H9 (cell line): Measurements from ENCODE around the gene RNF41. TPM values are rescaled to one million over a fixed set of nuclear protein-coding genes. Genes with fewer than 3 reads are reported as not detected.
A peak's percentile ranks its signal among the peaks of the same experiment; 100 is the strongest.

Experiments
- DNase-seq: peaks from one replicate; pipeline ENCODE4 v3.0.0-alpha.2; 2017
- H2AFZ ChIP-seq: one replicate; pipeline ENCODE4 v1.6.1; 2013; ENCODE audit warnings: mild to moderate bottlenecking, low read length, control low read depth, moderate library complexity
- H2AK5ac ChIP-seq: 2 replicates; pipeline ENCODE4 v1.6.1; 2013; ENCODE audit warnings: low read length, control low read depth, mixed read lengths; ENCODE audit not compliant: insufficient read length
- H2BK120ac ChIP-seq: one replicate; pipeline ENCODE4 v1.6.1; 2013; ENCODE audit warnings: low read depth, mild to moderate bottlenecking, low read length, control low read depth, inconsistent platforms; ENCODE audit not compliant: poor library complexity, severe bottlenecking
- H2BK12ac ChIP-seq: 2 replicates; pipeline ENCODE4 v1.6.1; 2013; ENCODE audit warnings: low read length, control low read depth, mixed read lengths, low read depth; ENCODE audit not compliant: insufficient read length
- H2BK15ac ChIP-seq: 2 replicates; pipeline ENCODE4 v1.6.1; 2013; ENCODE audit warnings: low read depth, low read length, control low read depth
- H2BK20ac ChIP-seq: one replicate; pipeline ENCODE4 v1.6.1; 2013; ENCODE audit warnings: low read depth, mild to moderate bottlenecking, low read length, control low read depth, inconsistent platforms; ENCODE audit not compliant: poor library complexity, severe bottlenecking
- H2BK5ac ChIP-seq: 2 replicates; pipeline ENCODE4 v1.6.1; 2013; ENCODE audit warnings: low read length, control low read depth, mixed read lengths; ENCODE audit not compliant: insufficient read length
- H3K14ac ChIP-seq: 2 replicates; pipeline ENCODE4 v1.6.1; 2013; ENCODE audit warnings: low read length, control low read depth; ENCODE audit not compliant: insufficient read depth
- H3K18ac ChIP-seq: 2 replicates; pipeline ENCODE4 v1.6.1; 2013; ENCODE audit warnings: low read depth, mild to moderate bottlenecking, mixed read lengths, low read length, control low read depth; ENCODE audit not compliant: insufficient read length
- H3K23ac ChIP-seq: 2 replicates; pipeline ENCODE4 v1.6.1; 2013; ENCODE audit warnings: low read length, control low read depth, mixed read lengths, low read depth; ENCODE audit not compliant: insufficient read length
- H3K23me2 ChIP-seq: 2 replicates; pipeline ENCODE4 v1.6.1; 2013; ENCODE audit warnings: low read depth, mild to moderate bottlenecking, mixed read lengths, low read length, control low read depth; ENCODE audit not compliant: insufficient read length, poor library complexity, severe bottlenecking
- H3K27ac ChIP-seq: 2 replicates; pipeline ENCODE4 v1.5.1; 2013; ENCODE audit warnings: low read length, control low read depth, mixed read lengths, low read depth; ENCODE audit not compliant: insufficient read length
- H3K27me3 ChIP-seq: 2 replicates; pipeline ENCODE4 v1.6.1; 2013; ENCODE audit warnings: low read length, control low read depth, inconsistent platforms; ENCODE audit not compliant: insufficient read depth
- H3K4ac ChIP-seq: 2 replicates; pipeline ENCODE4 v1.6.1; 2013; ENCODE audit warnings: low read depth, mild to moderate bottlenecking, control low read depth, inconsistent platforms, low read length, moderate library complexity
- H3K4me1 ChIP-seq: 2 replicates; pipeline ENCODE4 v1.6.1; 2013; ENCODE audit warnings: low read length, control low read depth, inconsistent platforms; ENCODE audit not compliant: insufficient read depth
- H3K4me2 ChIP-seq: 2 replicates; pipeline ENCODE4 v1.6.1; 2013; ENCODE audit warnings: low read length, control low read depth, mixed read lengths; ENCODE audit not compliant: insufficient read length, insufficient read depth
- H3K56ac ChIP-seq: 2 replicates; pipeline ENCODE4 v1.6.1; 2013; ENCODE audit warnings: low read depth, mild to moderate bottlenecking, mixed read lengths, low read length, control low read depth; ENCODE audit not compliant: insufficient read length
- H3K79me1 ChIP-seq: 2 replicates; pipeline ENCODE4 v1.6.1; 2013; ENCODE audit warnings: low read depth, mild to moderate bottlenecking, moderate library complexity, low read length, control low read depth, inconsistent platforms; ENCODE audit not compliant: insufficient read depth, poor library complexity, severe bottlenecking
- H3K79me2 ChIP-seq: 2 replicates; pipeline ENCODE4 v1.6.1; 2013; ENCODE audit warnings: low read length, control low read depth, inconsistent platforms; ENCODE audit not compliant: insufficient read depth
- H3K9ac ChIP-seq: 2 replicates; pipeline ENCODE4 v1.6.1; 2013; ENCODE audit warnings: low read length, control low read depth, mixed read lengths; ENCODE audit not compliant: insufficient read length; ENCODE audit errors: extremely low read depth
- H3K9me3 ChIP-seq: one replicate; pipeline ENCODE4 v1.6.1; 2013; ENCODE audit warnings: low read depth, low read length, inconsistent platforms; ENCODE audit not compliant: control insufficient read depth
- H3T11ph ChIP-seq: one replicate; pipeline ENCODE4 v1.6.1; 2013; ENCODE audit warnings: mild to moderate bottlenecking, low read length, control low read depth, inconsistent platforms
- H4K20me1 ChIP-seq: one replicate; pipeline ENCODE4 v1.6.1; 2013; ENCODE audit not compliant: control insufficient read depth, insufficient read length, insufficient read depth
- H4K5ac ChIP-seq: 2 replicates; pipeline ENCODE4 v1.6.1; 2013; ENCODE audit warnings: low read depth, mild to moderate bottlenecking, mixed read lengths, low read length, control low read depth; ENCODE audit not compliant: insufficient read length
- H4K8ac ChIP-seq: replicated peaks from 2 replicates; pipeline ENCODE4 v1.6.1; 2013; ENCODE audit warnings: low read length, control low read depth, mixed read lengths, low read depth; ENCODE audit not compliant: insufficient read length
- H4K91ac ChIP-seq: 2 replicates; pipeline ENCODE4 v1.6.1; 2013; ENCODE audit warnings: low read depth, mild to moderate bottlenecking, moderate library complexity, mixed read lengths, low read length, control low read depth; ENCODE audit not compliant: insufficient read length
- H3K27ac Mint-ChIP-seq, 3 experiments: 2 replicates in 2 of 3; 3 replicates in 1 of 3; pipeline ENCODE4 v1.8.0; 2020 to 2021; ENCODE audit warnings: mixed read lengths in 3 of 3, mild to moderate bottlenecking in 1 of 3, moderate library complexity in 1 of 3
- H3K27me3 Mint-ChIP-seq: 2 replicates; pipeline ENCODE4 v1.8.0; 2021; ENCODE audit warnings: low read depth, mild to moderate bottlenecking, moderate library complexity, mixed read lengths
- H3K36me3 Mint-ChIP-seq, 3 experiments: 2 replicates in 2 of 3; 3 replicates in 1 of 3; pipeline ENCODE4 v1.8.0; 2020 to 2021; ENCODE audit warnings: low read depth in 3 of 3, mixed read lengths in 3 of 3; ENCODE audit not compliant: insufficient read depth in 1 of 3
- H3K4me1 Mint-ChIP-seq, 2 experiments: 2 replicates each; pipeline ENCODE4 v1.8.0; 2020; ENCODE audit warnings: mixed read lengths in 2 of 2
- H3K4me3 Mint-ChIP-seq, 2 experiments: 2 replicates in 1 of 2; 3 replicates in 1 of 2; pipeline ENCODE4 v1.8.0; 2020 to 2021; ENCODE audit warnings: mild to moderate bottlenecking in 2 of 2, mixed read lengths in 2 of 2, moderate library complexity in 1 of 2
- H3K9me3 Mint-ChIP-seq, 2 experiments: 2 replicates in 1 of 2; 3 replicates in 1 of 2; pipeline ENCODE4 v1.8.0; 2020; ENCODE audit warnings: mild to moderate bottlenecking in 2 of 2, mixed read lengths in 2 of 2, moderate library complexity in 1 of 2
- WGBS: extraction: QIAGEN DNeasy Blood & Tissue Kit; methylation state at CpG from one replicate; pipeline ENCODE4 v1.1.7; 2013; ENCODE audit warnings: missing lambda C conversion rate, low lambda C conversion rate, mixed read lengths; ENCODE audit not compliant: insufficient read length; ENCODE audit errors: extremely low coverage; 5-methylcytosine and 5-hydroxymethylcytosine counted together
- total RNA-seq: library from RNA; stranded (reverse); gene quantifications from 2 replicates; pipeline ENCODE4 v1.2.1, GENCODE V29; 2021
- TF ChIP-seq, protein P1 (sequence below): fragments of 200-600 bp; sonication (generic); conservative IDR thresholded peaks from 3 replicates; pipeline ENCODE4 v1.8.0; 2021; ENCODE audit warnings: antibody characterized with exemption, mild to moderate bottlenecking

Gene RNF41
- total RNA-seq, 1 experiment from 2014 or later, result 60.8 TPM

DNA sequence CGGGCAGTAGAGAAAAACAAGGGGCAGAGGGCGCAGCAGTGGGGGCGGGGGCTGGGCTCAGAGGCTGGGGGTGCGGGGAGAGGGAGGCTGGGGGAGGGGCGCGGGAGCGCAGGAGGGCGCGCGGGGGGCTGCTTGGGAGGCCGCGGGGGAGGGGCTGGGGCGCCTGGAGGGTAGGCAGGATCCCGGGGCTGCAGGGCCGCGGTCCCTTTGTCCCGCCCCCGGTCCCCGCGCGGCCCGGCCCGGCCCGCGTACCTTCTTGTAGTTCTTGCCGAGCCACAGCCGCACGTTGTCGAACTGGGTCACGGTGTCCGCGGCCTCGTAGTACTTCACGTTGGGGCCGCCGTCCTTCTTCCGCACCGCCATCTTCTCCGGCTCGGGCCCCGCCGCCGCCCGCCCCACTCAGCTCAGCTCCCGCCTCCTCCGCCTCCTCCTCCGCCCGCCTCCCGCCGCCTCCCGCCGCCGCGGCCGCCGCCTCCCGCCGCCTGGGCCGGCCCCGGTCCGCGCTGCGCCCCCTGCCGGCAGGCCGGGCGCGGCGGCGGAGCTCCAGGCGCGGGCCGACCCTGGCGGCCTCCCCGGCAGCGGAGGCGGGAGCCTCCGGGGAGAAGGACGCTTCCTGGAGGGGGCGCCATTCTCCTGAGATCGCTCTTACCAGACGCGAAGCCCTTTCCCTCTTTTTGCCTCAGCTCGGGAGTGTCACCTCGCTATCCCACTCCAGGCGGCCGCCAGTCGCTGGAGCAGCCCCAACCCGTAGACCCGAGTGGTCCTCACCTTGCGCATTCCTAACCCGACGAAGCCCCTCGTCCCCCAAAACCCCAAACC, 32.4 kb downstream of the RNF41 start, which contains the start of gene SMARCC2:
Gene SMARCC2, minus strand, starts transcription at position 385 of the 819 bp plus-strand sequence. Its CDS starts 22 bp downstream, at position 363.
- H3K4ac ChIP-seq, result no peak within 1 kb of the TSS
- peaks cover 6% of the 10 kb centered on the region for H3K79me1 ChIP-seq
- peaks cover 3% of the 10 kb centered on the region; the same call in 1 of the 2 replicates for H3K27me3 Mint-ChIP-seq
- peaks cover 8% of the 10 kb centered on the region; the same call in 1 of the 2 replicates for H3K79me2 ChIP-seq
- no peak within 1 kb of the TSS for H4K8ac ChIP-seq
- TF ChIP-seq, protein P1, sequence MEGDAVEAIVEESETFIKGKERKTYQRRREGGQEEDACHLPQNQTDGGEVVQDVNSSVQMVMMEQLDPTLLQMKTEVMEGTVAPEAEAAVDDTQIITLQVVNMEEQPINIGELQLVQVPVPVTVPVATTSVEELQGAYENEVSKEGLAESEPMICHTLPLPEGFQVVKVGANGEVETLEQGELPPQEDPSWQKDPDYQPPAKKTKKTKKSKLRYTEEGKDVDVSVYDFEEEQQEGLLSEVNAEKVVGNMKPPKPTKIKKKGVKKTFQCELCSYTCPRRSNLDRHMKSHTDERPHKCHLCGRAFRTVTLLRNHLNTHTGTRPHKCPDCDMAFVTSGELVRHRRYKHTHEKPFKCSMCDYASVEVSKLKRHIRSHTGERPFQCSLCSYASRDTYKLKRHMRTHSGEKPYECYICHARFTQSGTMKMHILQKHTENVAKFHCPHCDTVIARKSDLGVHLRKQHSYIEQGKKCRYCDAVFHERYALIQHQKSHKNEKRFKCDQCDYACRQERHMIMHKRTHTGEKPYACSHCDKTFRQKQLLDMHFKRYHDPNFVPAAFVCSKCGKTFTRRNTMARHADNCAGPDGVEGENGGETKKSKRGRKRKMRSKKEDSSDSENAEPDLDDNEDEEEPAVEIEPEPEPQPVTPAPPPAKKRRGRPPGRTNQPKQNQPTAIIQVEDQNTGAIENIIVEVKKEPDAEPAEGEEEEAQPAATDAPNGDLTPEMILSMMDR, result peak; percentile 81
- H2BK120ac ChIP-seq, result peak within 1 kb of the TSS; percentile 74
- H3K18ac ChIP-seq, result peak within 1 kb of the TSS; percentile 93
- no peaks in the 10 kb centered on the region for H3K27me3 ChIP-seq
- no peak within 1 kb of the TSS for H3K23ac ChIP-seq
- H3T11ph ChIP-seq, result no peak within 1 kb of the TSS
- WGBS, result no CpG with 5 or more reads among the region's 93 CpGs
- no peak within 1 kb of the TSS for H2BK5ac ChIP-seq
- H3K4me1 Mint-ChIP-seq, result peaks cover 24 to 27% of the 10 kb centered on the region in 2 experiments
- H3K23me2 ChIP-seq, result peaks cover 12% of the 10 kb centered on the region
- H2BK15ac ChIP-seq, result no peak within 1 kb of the TSS
- no peak within 1 kb of the TSS for H4K5ac ChIP-seq
- peaks cover 8% of the 10 kb centered on the region for H3K4me1 ChIP-seq
- DNase-seq, result peak; percentile 93
- peak within 1 kb of the TSS; percentile 31 for H2BK12ac ChIP-seq
- peak within 1 kb of the TSS; percentile 95; the same call in 1 of the 2 replicates for H3K14ac ChIP-seq
- H3K27ac Mint-ChIP-seq, result peak within 1 kb of the TSS; percentile 97 to 99 (median 99)
- H2AK5ac ChIP-seq, result no peak within 1 kb of the TSS
- peak within 1 kb of the TSS; percentile 94 to 98 for H3K4me3 Mint-ChIP-seq
- no peak within 1 kb of the TSS for H2BK20ac ChIP-seq
- H3K9me3 Mint-ChIP-seq, result 0 out of 5 replicates have a peak, but pooled peaks cover 0 to 3% of the 10 kb centered on the region in 2 experiments
- no peaks in the 10 kb centered on the region for H3K9me3 ChIP-seq
- peak within 1 kb of the TSS; percentile 86 for H3K4me2 ChIP-seq
- H3K27ac ChIP-seq, result peak within 1 kb of the TSS; percentile 48
- no peaks in the 10 kb centered on the region for H4K20me1 ChIP-seq
- H3K56ac ChIP-seq, result no peak within 1 kb of the TSS
- peak within 1 kb of the TSS; percentile 88 for H2AFZ ChIP-seq
- H4K91ac ChIP-seq, result no peak within 1 kb of the TSS
- peak within 1 kb of the TSS; percentile 86 for H3K9ac ChIP-seq
- H3K36me3 Mint-ChIP-seq, result peaks cover 30 to 50% (median 41%) of the 10 kb centered on the region in 3 experiments; a peak in 6 of 7 replicates
